Mucosa of gallbladder (tissue), 1 donor: ENCODE data around the gene ANKRD33B. TPM values are rescaled to one million over a fixed set of nuclear protein-coding genes. Genes with fewer than 3 reads are reported as not detected.
"Not testable (repeated sequence)": the region's sequence is repeated elsewhere in the genome, so short reads cannot be mapped to it uniquely, and the experiment has no call there.

Experiments used
- DNase-seq: peaks from one replicate; pipeline ENCODE4 v3.0.0-alpha.2; 2020; ENCODE audit warnings: low spot score
- total RNA-seq: library from RNA; stranded (reverse); gene quantifications from one replicate; pipeline ENCODE4 v1.2.1, GENCODE V29; 2021
- donor health status: DM: no; HTN: no; CAD: no.

The ANKRD33B gene
- total RNA-seq, 1 donor from 2014 or later: 1.4 TPM

GRCh38 chr5:10618311-10618710 lies 54.4 kb downstream of the ANKRD33B start:
- DNase-seq: no peak

GRCh38 chr5:10619649-10620048 lies 55.8 kb downstream of the ANKRD33B start:
- DNase-seq: no peak

- DNase-seq: no peak
Measured at GRCh38 chr5:10620346-10620745, 56.5 kb downstream of the ANKRD33B start.

- no peak for DNase-seq
Measured at GRCh38 chr5:10621832-10622231, 58.0 kb downstream of the ANKRD33B start.

DNA sequence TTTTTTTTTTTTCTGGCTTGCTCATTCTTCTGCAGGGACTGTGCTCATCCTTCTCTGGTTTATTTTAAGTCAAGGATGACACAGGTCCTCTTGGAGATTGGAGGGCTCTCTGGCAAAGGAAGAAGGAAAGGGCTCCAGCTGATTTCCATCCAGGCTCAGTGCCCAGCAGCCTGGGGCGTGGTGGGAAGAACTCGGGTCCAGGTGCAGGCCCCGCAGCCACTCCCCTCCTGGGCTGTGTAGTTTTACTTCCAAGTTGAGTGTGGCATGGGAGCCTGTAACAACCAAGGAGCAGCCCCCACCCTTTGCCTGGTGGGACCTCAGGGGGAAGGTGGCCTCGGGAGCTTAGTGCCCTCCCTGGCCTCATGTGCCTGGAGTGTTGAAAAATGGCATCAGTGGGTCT lies 58.9 kb downstream of the ANKRD33B start:
- no peak for DNase-seq

GRCh38 chr5:10623305-10623910 lies 59.5 kb downstream of the ANKRD33B start:
- DNase-seq: no peak

GRCh38 chr5:10624206-10624605 lies 60.3 kb downstream of the ANKRD33B start:
- DNase-seq: no peak

GRCh38 chr5:10624679-10625078 lies 60.8 kb downstream of the ANKRD33B start:
- no peak for DNase-seq

GRCh38 chr5:10625700-10626472 lies 62.0 kb downstream of the ANKRD33B start:
- no peak for DNase-seq

DNA sequence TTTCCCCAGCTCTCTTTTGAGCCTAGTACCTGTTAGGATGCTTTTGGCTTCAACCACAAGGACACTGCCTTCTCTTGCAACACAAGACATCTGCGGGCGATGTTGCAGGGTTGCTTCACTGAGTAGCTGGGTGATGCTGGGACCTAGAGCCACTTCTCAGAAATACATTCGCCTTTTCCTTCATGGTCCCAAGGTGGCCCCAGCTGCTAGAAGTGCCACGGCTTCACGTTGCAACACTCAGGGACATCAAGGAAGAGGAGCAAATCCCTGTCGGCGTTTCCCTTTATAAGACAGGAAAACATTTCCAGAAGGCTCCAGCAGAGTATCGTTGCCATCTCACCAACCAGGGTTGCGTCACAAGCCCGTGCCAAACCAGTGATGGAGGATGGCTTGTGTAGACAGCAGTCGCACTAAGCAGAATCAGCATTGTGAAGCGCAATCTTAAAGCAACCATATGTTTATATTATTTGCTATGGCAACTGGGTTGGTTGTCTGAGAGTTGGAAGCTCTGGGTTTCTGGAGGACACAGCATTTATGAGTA lies 62.7 kb downstream of the ANKRD33B start:
- no peak for DNase-seq

GRCh38 chr5:10627160-10627701 lies 63.4 kb downstream of the ANKRD33B start:
- no peak for DNase-seq

DNA sequence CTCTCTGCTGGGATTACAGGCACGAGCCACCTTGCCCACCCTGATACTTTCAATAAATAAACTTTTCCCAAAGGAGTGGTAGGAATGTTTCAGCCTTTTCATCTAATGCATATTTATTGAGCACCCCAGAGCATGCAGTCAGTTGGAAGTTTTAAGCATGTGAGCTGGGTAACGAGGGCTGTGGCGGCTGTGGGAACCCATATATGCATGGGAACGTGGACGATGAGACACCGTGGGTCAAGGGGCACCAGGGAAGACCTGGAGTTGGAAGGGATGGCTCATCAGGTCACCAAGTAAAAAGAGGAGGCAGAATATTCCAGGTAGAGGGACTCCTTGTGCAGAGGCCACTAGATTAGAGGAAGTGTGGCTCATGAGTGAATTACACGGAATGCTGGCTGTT lies 64.7 kb downstream of the ANKRD33B start:
- no peak for DNase-seq

GRCh38 chr5:10629682-10630081 lies 65.8 kb downstream of the ANKRD33B start:
- DNase-seq: no peak

GRCh38 chr5:10630126-10630525 lies 66.3 kb downstream of the ANKRD33B start:
- no peak for DNase-seq

DNA sequence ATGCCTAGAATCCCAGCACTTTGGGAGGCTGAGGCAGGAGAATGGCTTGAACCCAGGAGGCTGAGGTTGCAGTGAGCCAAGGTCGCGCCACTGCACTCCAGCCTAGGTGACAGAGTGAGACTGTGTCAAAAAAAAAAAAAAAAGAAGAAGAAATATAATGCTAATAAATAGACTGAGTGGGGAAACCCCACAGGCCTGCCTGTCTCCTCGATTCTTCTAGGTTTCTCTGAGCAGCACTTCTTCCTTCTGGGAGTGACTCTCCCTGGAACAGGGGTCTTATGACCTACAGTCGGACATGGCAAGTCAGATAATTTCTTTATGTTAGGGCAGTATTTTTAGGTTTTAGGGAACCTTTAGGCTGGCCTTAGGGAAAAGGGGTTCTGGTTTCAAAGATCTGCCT lies 66.9 kb downstream of the ANKRD33B start:
- DNase-seq: not testable (repeated sequence)

- DNase-seq: no peak
Measured at GRCh38 chr5:10631316-10631996, 67.6 kb downstream of the ANKRD33B start.

DNA sequence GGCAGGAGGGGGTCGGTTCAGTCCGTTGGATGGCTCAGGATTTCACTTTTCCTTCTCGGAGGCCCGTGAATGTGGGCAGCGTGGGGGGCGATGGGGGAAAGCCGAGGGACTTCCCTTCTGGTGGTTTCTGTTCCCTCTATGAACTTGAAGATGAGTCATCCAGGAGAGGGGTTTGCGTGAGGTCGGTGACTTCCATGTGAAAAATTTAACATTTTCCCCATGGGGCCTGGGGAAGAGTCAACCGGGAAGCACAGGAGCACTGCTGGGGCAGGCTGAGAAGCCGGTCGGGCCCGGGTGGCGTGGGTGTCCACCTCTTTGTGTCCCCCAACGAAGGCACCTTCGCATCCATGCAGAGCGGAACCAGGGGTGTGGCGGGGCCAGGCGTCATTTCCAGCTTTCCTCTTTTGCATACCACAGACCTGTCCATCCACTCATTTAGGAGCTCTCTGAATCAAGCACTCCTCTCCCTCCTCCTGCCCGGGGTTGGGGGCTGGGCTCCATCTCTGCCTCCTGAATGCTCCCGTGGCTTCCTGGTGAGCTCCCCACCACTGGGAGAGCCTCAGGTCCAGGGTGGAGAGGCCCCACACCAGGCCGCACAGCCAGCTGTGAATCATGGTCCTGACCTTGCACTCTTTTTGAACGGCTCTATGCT lies 68.4 kb downstream of the ANKRD33B start:
- no peak for DNase-seq

- no peak for DNase-seq
Measured at GRCh38 chr5:10633271-10634049, 69.6 kb downstream of the ANKRD33B start.

GRCh38 chr5:10634050-10634449 lies 70.2 kb downstream of the ANKRD33B start:
- no peak for DNase-seq

DNA sequence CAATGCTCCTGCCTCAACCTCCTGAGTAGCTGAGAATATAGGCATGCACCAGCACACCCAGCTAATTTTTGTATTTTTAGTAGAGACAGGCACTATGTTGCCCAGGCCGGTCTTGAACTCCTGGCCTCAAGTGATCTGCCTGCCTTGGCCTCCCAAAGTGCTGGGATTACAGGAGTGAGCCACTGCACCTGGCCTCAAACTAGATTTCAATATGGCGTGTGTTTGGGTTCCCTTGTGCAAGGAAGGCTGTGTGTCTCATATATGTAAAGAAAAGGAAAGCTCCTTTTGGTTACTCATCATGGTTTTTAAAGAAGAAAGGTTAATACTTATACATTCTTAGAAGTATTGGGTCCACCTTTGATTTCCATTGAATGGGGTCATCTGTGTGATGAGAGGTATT lies 70.7 kb downstream of the ANKRD33B start:
- no peak for DNase-seq

- no peak for DNase-seq
Measured at GRCh38 chr5:10635257-10635866, 71.5 kb downstream of the ANKRD33B start.
